GM06990 (cell line): ENCODE results near the gene MIPEP.

Source experiments
- DNase-seq: peaks from one replicate; pipeline ENCODE4 v3.0.0-alpha.2; 2011; ENCODE audit not compliant: insufficient read length; ENCODE audit errors: extremely low read depth
- H3K27me3 ChIP-seq: replicated peaks from 2 replicates; pipeline ENCODE4 v1.6.0; 2011; ENCODE audit warnings: low read length; ENCODE audit not compliant: control insufficient read depth, insufficient read depth
- H3K36me3 ChIP-seq: 2 replicates; pipeline ENCODE4 v1.5.1; 2011; ENCODE audit warnings: low read length; ENCODE audit not compliant: control insufficient read depth, insufficient read depth
- H3K4me3 ChIP-seq: replicated peaks from 2 replicates; pipeline ENCODE4 v1.5.1; 2011; ENCODE audit warnings: low read depth, mild to moderate bottlenecking, control low read depth, low read length
- CTCF ChIP-seq: IDR thresholded peaks from 2 replicates; pipeline ENCODE4 v1.5.1; 2011; ENCODE audit warnings: low read length, control low read depth, mild to moderate bottlenecking, inconsistent platforms; ENCODE audit not compliant: insufficient read depth, poor library complexity, severe bottlenecking

Gene MIPEP

DNA sequence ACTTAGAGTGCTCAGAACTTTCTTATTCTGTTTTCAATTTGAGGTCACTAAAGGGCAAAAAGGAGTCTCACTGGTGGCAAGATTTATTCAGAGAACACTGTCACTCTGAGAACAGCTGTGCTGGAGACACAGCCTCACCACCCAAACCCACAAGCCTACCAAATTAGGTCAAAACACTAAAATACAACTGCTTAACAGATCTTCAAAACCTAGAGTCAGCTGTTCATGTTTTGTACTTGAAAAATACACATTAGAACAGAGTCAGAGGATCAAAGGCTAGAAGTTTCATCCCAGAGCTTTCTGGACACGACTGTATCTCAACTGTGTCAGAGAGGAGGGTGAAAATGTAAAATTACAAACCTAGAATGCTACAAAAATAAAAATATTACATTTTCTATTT, 89.3 kb downstream of the MIPEP start:
- Histone ChIP-seq H3K36me3 (no peaks in the 10 kb centered on the region; the same call in 1 of the 2 replicates), H3K27me3 (no peaks in the 10 kb centered on the region), H3K4me3 (no peak overlapping the region)
- no peak for TF ChIP-seq CTCF
- DNase-seq, result peak; percentile 37

GRCh38 chr13:23797276-23797903, 91.8 kb downstream of the MIPEP start:
- TF ChIP-seq CTCF, result no peak
- no peak overlapping the region for H3K4me3 ChIP-seq
- no peak for DNase-seq
- no peaks in the 10 kb centered on the region for H3K27me3 ChIP-seq
- H3K36me3 ChIP-seq, result no peaks in the 10 kb centered on the region; the same call in 1 of the 2 replicates

DNA sequence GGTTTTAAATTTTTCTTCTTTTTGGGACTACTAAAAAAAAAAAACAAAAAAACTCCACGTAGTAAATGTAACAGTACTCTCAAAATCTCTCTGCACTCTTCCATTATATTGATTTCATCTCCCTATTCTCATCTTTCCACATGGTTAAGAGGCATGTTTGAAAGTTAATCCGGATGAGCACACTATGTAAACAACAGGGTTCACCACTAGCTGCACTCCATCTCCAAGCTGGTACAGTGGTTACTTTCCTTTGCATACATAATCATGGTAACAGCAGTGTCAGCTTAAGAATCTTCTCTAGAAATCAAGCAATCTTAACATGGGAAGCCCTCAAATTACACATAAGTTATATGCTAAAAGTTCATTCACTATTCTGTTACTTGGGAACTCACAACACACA, 92.6 kb downstream of the MIPEP start:
- TF ChIP-seq CTCF, result no peak
- Histone ChIP-seq H3K4me3 (no peak overlapping the region), H3K36me3 (no peaks in the 10 kb centered on the region; the same call in 1 of the 2 replicates), H3K27me3 (no peaks in the 10 kb centered on the region)
- DNase-seq, result no peak

GRCh38 chr13:23794267-23795161, 94.7 kb downstream of the MIPEP start:
- H3K36me3 ChIP-seq, result no peaks in the 10 kb centered on the region
- no peak for TF ChIP-seq CTCF
- DNase-seq, result peak; percentile 76
- H3K27me3 ChIP-seq, result no peaks in the 10 kb centered on the region
- peak overlapping the region; percentile 9; the same call in 1 of the 2 replicates for H3K4me3 ChIP-seq

GRCh38 chr13:23793711-23794110, 95.5 kb downstream of the MIPEP start:
- no peak for DNase-seq
- H3K27me3 ChIP-seq, result no peaks in the 10 kb centered on the region
- no peak for TF ChIP-seq CTCF
- H3K36me3 ChIP-seq, result no peaks in the 10 kb centered on the region
- no peak overlapping the region for H3K4me3 ChIP-seq
